RWPE1 (cell line): Measurements from ENCODE around the gene ITPK1.
A peak's percentile ranks its signal among the peaks of the same experiment; 100 is the strongest.
"Not testable (repeated sequence)": the region's sequence is repeated elsewhere in the genome, so short reads cannot be mapped to it uniquely, and the experiment has no call there.

Source experiments
- CTCF ChIA-PET: fragments of 350-600 bp; sonication (Branson Sonifier 250); formaldehyde crosslinking; extraction: SDS; loops from one replicate; lab custom pipeline; 2021; lab: Yijun Ruan, JAX
- POLR2A ChIA-PET: fragments of 400-600 bp; formaldehyde crosslinking; extraction: SDS; loops from one replicate; lab custom pipeline; 2020; ENCODE audit warnings: antibody characterized with exemption; ENCODE audit not compliant: low non-redundant PET; lab: Yijun Ruan, JAX
- DNase-seq: peaks from one replicate; pipeline ENCODE4 v3.0.0; 2012; ENCODE audit warnings: low spot score
- H3K27ac ChIP-seq: fragments of 450-650 bp; 2 replicates; pipeline ENCODE4 v1.5.1; 2017
- TF ChIP-seq, protein P1 (sequence below): fragments of 450-650 bp; conservative IDR thresholded peaks from 2 replicates; pipeline ENCODE4 v1.5.1; 2017; ENCODE audit warnings: low read depth, mild to moderate bottlenecking

ITPK1 gene

DNA sequence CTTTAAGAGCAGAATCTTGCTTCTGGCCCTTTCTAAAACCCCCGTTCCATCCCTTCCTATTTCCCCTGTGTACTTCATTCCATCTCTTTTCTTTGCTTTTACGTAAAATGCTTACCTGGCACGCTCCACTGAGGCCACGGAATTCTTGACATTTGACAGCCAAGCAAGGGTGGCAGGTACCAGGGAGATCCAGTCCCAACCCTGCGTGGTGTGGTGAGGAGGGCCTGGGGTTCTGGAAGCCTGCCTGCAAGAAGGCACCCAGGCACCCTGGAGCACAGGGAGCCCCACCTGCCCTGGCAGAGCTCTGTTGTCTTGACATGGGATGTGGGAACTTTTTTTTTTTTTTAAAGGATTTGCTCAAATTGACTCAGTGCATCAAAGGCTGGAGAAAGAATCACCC is 48.6 kb downstream of the ITPK1 start:
- ChIA-PET POLR2A (no interaction called here), CTCF (no interaction called here)
- TF ChIP-seq, protein P1, sequence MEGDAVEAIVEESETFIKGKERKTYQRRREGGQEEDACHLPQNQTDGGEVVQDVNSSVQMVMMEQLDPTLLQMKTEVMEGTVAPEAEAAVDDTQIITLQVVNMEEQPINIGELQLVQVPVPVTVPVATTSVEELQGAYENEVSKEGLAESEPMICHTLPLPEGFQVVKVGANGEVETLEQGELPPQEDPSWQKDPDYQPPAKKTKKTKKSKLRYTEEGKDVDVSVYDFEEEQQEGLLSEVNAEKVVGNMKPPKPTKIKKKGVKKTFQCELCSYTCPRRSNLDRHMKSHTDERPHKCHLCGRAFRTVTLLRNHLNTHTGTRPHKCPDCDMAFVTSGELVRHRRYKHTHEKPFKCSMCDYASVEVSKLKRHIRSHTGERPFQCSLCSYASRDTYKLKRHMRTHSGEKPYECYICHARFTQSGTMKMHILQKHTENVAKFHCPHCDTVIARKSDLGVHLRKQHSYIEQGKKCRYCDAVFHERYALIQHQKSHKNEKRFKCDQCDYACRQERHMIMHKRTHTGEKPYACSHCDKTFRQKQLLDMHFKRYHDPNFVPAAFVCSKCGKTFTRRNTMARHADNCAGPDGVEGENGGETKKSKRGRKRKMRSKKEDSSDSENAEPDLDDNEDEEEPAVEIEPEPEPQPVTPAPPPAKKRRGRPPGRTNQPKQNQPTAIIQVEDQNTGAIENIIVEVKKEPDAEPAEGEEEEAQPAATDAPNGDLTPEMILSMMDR, result no peak
- peak overlapping the region; percentile 38; the same call in 1 of the 2 replicates for H3K27ac ChIP-seq
- DNase-seq, result no peak

DNA sequence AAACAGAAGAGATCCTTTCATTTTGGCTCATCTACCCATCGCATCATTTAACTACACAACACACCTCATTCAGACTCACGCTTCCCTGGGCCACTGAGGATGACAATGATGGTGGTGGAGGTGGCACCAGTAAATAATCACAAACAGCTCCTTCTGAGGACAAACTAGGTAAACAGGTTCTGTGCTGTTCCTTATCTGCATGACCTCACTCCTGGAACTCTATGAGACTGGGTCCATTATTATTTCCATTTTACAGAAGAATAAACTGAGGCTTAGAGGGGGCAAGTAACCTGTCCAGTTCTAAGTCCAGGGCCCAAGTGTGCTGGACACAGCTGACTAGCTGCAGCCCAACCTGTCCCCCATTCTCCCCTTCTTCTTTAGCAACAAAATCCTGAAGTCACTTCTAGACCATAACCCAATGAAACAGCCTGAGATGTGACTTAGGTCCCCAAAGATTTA is 50.4 kb downstream of the ITPK1 start:
- DNase-seq, result no peak
- H3K27ac ChIP-seq, result no peak overlapping the region
- TF ChIP-seq, protein P1, result no peak
- ChIA-PET POLR2A (no interaction called here), CTCF (interaction anchor here (1.0 kb wide), 1 partner anchor 48 kb away, joined by 3 read pairs; no protein-coding TSS in a partner anchor)

DNA sequence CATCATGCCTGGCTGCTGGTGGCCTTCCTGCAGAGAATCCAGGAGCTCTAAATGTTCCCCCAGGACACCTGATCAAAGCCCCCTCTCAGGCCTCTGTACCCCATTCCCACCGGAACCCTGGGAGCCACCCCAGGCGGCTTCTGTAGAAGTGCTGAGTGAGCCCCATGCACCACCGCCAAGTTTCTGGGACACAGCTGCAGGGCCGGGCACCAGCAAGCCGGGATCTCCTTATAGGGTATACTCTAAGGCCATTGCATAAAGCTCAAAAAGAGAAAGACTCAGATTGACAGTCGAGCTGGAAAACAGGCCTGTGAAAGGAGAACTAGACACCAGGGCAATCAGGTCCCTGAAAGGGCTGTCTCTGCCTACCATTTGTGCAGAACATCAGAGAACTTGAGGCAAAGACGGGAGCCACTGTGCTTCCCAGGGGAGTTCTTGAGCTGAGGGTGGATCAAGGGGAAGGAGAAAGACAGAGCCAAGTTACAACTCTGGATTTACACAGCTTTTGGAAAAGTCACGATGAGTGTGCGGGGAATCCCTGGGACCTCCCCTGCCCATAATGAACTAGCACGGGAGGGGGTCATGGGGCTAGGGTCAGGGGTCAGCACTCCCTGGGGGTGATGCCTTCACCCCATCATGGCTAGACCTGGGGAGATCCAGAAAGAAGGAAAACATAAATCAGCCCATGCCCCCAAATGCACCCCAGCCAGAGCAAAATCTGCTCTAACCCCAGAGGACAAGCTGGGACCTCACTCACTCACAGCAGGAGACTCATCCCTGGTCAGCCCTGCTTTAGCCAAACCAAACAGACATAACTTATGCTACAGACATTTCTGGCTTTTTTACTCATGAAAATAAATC is 51.1 kb downstream of the ITPK1 start:
- TF ChIP-seq, protein P1, result no peak
- POLR2A ChIA-PET, result no interaction called here
- DNase-seq, result no peak
- CTCF ChIA-PET, result interaction anchor here (1.0 kb wide), 1 partner anchor 48 kb away, joined by 3 read pairs; no protein-coding TSS in a partner anchor
- peak overlapping the region; percentile 32 for H3K27ac ChIP-seq

DNA sequence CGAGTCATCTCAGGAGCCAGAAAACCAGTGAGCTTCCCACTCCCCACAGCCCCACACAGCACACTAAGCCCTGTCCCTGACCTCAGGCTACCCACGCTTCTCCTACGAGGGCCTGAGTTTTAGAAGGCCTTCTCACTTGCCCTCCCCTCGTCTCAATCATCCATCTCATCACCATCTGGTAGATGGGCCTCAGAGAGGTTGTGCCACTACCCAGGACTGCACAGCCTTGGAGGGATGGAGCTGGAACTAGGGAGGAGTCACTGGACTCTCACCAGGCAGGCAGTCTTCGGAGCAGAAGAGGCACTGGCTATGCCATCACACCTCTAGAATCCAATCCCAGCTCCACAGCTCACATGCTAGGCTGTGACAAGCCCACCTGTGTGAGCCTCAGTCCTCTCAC is 52.3 kb downstream of the ITPK1 start:
- POLR2A ChIA-PET, result no interaction called here
- DNase-seq, result no peak
- H3K27ac ChIP-seq, result peak overlapping the region; percentile 40
- TF ChIP-seq, protein P1, result no peak
- CTCF ChIA-PET, result interaction anchor here (0.6 kb wide), 1 partner anchor 13 kb away, joined by 3 read pairs; no protein-coding TSS in a partner anchor

DNA sequence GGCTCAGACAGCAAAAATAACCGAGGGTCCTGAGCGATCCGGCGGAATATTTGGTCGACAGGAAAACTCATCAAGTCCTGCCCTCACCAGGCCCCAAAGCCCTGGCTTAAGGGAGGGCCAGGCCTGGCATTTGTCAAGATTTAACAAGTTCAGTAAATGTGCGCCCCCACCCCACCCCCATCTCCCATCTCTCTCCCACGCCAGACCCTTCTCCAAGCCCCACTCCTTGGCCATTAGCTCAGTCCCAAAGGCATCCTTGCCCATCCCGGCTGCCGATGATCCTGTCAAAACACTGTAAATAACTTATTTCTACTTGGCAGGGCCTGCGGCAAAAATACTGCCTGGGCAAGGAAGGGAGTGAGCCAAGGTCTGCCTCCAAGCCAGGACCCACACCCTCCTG is 52.8 kb downstream of the ITPK1 start:
- peak overlapping the region; percentile 40 for H3K27ac ChIP-seq
- ChIA-PET CTCF (interaction anchor here (0.6 kb wide), 1 partner anchor 12 kb away, joined by 3 read pairs; no protein-coding TSS in a partner anchor), POLR2A (no interaction called here)

DNA sequence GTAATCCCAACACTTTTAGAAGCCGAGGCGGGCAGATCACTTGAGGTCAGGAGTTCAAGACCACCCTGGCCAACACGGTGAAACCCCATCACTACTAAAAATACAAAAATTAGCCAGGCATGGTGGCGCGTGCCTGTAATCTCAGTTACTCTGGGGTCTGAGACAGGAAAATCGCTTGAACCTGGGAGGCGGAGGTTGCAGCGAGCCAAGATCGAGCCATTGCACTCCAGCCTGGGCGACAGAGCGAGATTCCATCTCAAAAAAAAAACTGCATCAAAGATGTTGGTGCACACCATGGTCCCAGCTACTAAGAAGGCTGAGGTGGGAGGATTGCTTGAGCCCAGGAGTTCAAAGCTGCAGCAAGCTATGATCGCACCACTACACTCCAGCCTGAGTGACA is 53.7 kb downstream of the ITPK1 start:
- DNase-seq, CTCF ChIA-PET, POLR2A ChIA-PET: not testable (repeated sequence)
- H3K27ac ChIP-seq, result 0 out of 2 replicates have a peak overlapping the region, but pooled peaks have one; percentile 40

More for the DNA sequence above, 52.8 kb downstream of the ITPK1 start:
- TF ChIP-seq, protein P1, result no peak
- DNase-seq, result no peak
